ENCODE data around the gene SCAPER. TPM values are rescaled to one million over a fixed set of nuclear protein-coding genes. Genes with fewer than 3 reads are reported as not detected.

Gene SCAPER
- total RNA-seq, 1 experiment from 2014 or later = 15.3 TPM

GRCh38 chr15:76363251-76363650, 541.9 kb downstream of the SCAPER start:
- BruUV-seq (replicated peaks) = no TSS peak
- H3K36me3 ChIP-seq (ENCODE audit: control insufficient read depth, insufficient read depth, low read length) = no peaks in the 10 kb centered on the region
- H3K4me3 ChIP-seq (ENCODE audit: low read depth in 2 of 2, low read length in 2 of 2) = no peak overlapping the region
- in situ Hi-C loops (cut with HindIII; ENCODE audit: low pct_unique_long_range_greater_than_20kb, low sequenced_read_pairs) = no loop called here
- ChIA-PET CTCF (no interaction called here), POLR2A (no interaction called here)
- H3K27me3 ChIP-seq (ENCODE audit: control insufficient read depth, insufficient read depth, low read length) = no peaks in the 10 kb centered on the region
- DNase-seq (ENCODE audit: low read depth, low spot score) (no peak), ATAC-seq (no peak)
- TF ChIP-seq SIN3A (IDR thresholded peaks at IDR 0.05; ENCODE audit: borderline replicate concordance, insufficient read depth, low read depth, low read length) (no peak), POLR2AphosphoS5 (IDR thresholded peaks at IDR 0.05; ENCODE audit: low read depth, low read length) (no peak), TCF7L2 (IDR thresholded peaks at IDR 0.05; ENCODE audit: low read depth, low read length) (no peak), CTCF (IDR thresholded peaks at IDR 0.05) (no peak), REST (IDR thresholded peaks at IDR 0.05; ENCODE audit: insufficient read depth in 1 of 2, low read depth in 2 of 2, low read length in 1 of 2) (no peak)
- H3K4me1 ChIP-seq (ENCODE audit: control insufficient read depth, insufficient read depth, low read length) = no peaks in the 10 kb centered on the region
- H3K27ac ChIP-seq (ENCODE audit: low read length) = no peak overlapping the region
- intact Hi-C loops (cut with micrococcal nuclease; ENCODE audit: unreplicated experiment) = no loop called here
- H3K9me3 ChIP-seq (ENCODE audit: control insufficient read depth, insufficient read depth, low read depth, low read length) = no peaks in the 10 kb centered on the region

GRCh38 chr15:76360416-76360815, 544.7 kb downstream of the SCAPER start:
- no peak for ATAC-seq
- H3K4me1 ChIP-seq (ENCODE audit: control insufficient read depth, insufficient read depth, low read length) = no peaks in the 10 kb centered on the region
- in situ Hi-C loops (cut with HindIII; ENCODE audit: low pct_unique_long_range_greater_than_20kb, low sequenced_read_pairs) (no loop called here), intact Hi-C loops (cut with micrococcal nuclease; ENCODE audit: unreplicated experiment) (no loop called here)
- BruUV-seq (replicated peaks) = no TSS peak
- H3K9me3 ChIP-seq (ENCODE audit: control insufficient read depth, insufficient read depth, low read depth, low read length) = no peaks in the 10 kb centered on the region
- DNase-seq (ENCODE audit: low read depth, low spot score) = no peak
- no peak overlapping the region for H3K4me3 ChIP-seq (ENCODE audit: low read depth in 2 of 2, low read length in 2 of 2)
- no peaks in the 10 kb centered on the region for H3K27me3 ChIP-seq (ENCODE audit: control insufficient read depth, insufficient read depth, low read length)
- CTCF ChIA-PET = no interaction called here
- POLR2A ChIA-PET = no interaction called here
- no peak overlapping the region for H3K27ac ChIP-seq (ENCODE audit: low read length)
- H3K36me3 ChIP-seq (ENCODE audit: control insufficient read depth, insufficient read depth, low read length) = no peaks in the 10 kb centered on the region
- TF ChIP-seq REST (IDR thresholded peaks at IDR 0.05; ENCODE audit: insufficient read depth in 1 of 2, low read depth in 2 of 2, low read length in 1 of 2) = no peak
- no peak for TF ChIP-seq POLR2AphosphoS5 (IDR thresholded peaks at IDR 0.05; ENCODE audit: low read depth, low read length)
- TF ChIP-seq TCF7L2 (IDR thresholded peaks at IDR 0.05; ENCODE audit: low read depth, low read length) = no peak
- TF ChIP-seq SIN3A (IDR thresholded peaks at IDR 0.05; ENCODE audit: borderline replicate concordance, insufficient read depth, low read depth, low read length) = no peak
- no peak for TF ChIP-seq CTCF (IDR thresholded peaks at IDR 0.05)
